Fibroblast of skin of left biceps (primary cell): ENCODE results near the gene KIF15.
"Not testable (repeated sequence)": the region's sequence is repeated elsewhere in the genome, so short reads cannot be mapped to it uniquely, and the experiment has no call there.

Experiments
- DNase-seq, 2 experiments: peaks; one replicate each; pipeline ENCODE4 v3.0.0-alpha.2; 2013; ENCODE audit warnings: low read depth in 2 of 2

KIF15 gene

GRCh38 chr3:44827196-44827595, 65.6 kb downstream of the KIF15 start:
- DNase-seq, result no peak

- no peak for DNase-seq
Observed at GRCh38 chr3:44831232-44831631, 69.6 kb downstream of the KIF15 start.

GRCh38 chr3:44832032-44832431, 70.4 kb downstream of the KIF15 start:
- no peak for DNase-seq

- no peak for DNase-seq
Observed at GRCh38 chr3:44832965-44833364, 71.4 kb downstream of the KIF15 start.

- DNase-seq, result no peak
Observed at GRCh38 chr3:44833394-44833793, 71.8 kb downstream of the KIF15 start.

GRCh38 chr3:44835684-44836083, 74.1 kb downstream of the KIF15 start:
- no peak for DNase-seq

GRCh38 chr3:44842376-44842775, 80.8 kb downstream of the KIF15 start:
- no peak for DNase-seq

GRCh38 chr3:44845528-44846520, 84.2 kb downstream of the KIF15 start:
- no peak for DNase-seq

GRCh38 chr3:44848634-44849033, 87.0 kb downstream of the KIF15 start:
- no peak for DNase-seq

GRCh38 chr3:44856663-44857062, 95.1 kb downstream of the KIF15 start:
- not testable (repeated sequence) for DNase-seq

GRCh38 chr3:44860117-44860516, 98.5 kb downstream of the KIF15 start:
- no peak for DNase-seq

- peak; percentile 68 for DNase-seq
Observed at GRCh38 chr3:44861412-44862225, 100.0 kb downstream of the KIF15 start, which contains the start of gene TMEM42. TSS of gene TMEM42 (plus strand) at chr3:44861912. CDS start at chr3:44861925, 13 bp downstream.

GRCh38 chr3:44862226-44862637, 100.6 kb downstream of the KIF15 start:
- no peak for DNase-seq

GRCh38 chr3:44865272-44866035, 103.9 kb downstream of the KIF15 start:
- no peak for DNase-seq

GRCh38 chr3:44867421-44868111, 106.0 kb downstream of the KIF15 start:
- DNase-seq, result no peak

- DNase-seq, result no peak
Observed at GRCh38 chr3:44870375-44871061, 108.9 kb downstream of the KIF15 start.

- no peak for DNase-seq
Observed at GRCh38 chr3:44874308-44874707, 112.7 kb downstream of the KIF15 start, which contains the start of gene TGM4. TSS of gene TGM4 (plus strand) at chr3:44874608. CDS start at chr3:44874679, 71 bp downstream.

- no peak for DNase-seq
Observed at GRCh38 chr3:44875596-44875995, 114.0 kb downstream of the KIF15 start.

- DNase-seq, result no peak
Observed at GRCh38 chr3:44877333-44877732, 115.7 kb downstream of the KIF15 start.

GRCh38 chr3:44880284-44880683, 118.7 kb downstream of the KIF15 start:
- DNase-seq, result no peak
